Measurements from ENCODE around the gene MGA. TPM values are rescaled to one million over a fixed set of nuclear protein-coding genes. Genes with fewer than 3 reads are reported as not detected.

MGA gene
- total RNA-seq, 1 donor from 2014 or later, result 25.3 TPM

- TF ChIP-seq CTCF (IDR thresholded peaks at IDR 0.05), result no peak
- no peaks in the 10 kb centered on the region for H3K36me3 ChIP-seq
- H3K27ac ChIP-seq, result no peak overlapping the region
- DNase-seq (ENCODE audit: low spot score in 2 of 2), result no peak
- intact Hi-C loops (cut with DNase I), result no loop called here
- no peaks in the 10 kb centered on the region for H3K4me1 ChIP-seq
- H3K4me3 ChIP-seq, result no peak overlapping the region
- H3K9me3 ChIP-seq, result no peaks in the 10 kb centered on the region
- no peaks in the 10 kb centered on the region for H3K27me3 ChIP-seq
Measured at GRCh38 chr15:41629463-41629862, 30.7 kb upstream of the MGA start.

GRCh38 chr15:41629883-41630282 is 30.3 kb upstream of the MGA start:
- no peak overlapping the region for H3K27ac ChIP-seq
- DNase-seq (ENCODE audit: low spot score in 2 of 2), result no peak
- no peaks in the 10 kb centered on the region for H3K9me3 ChIP-seq
- H3K36me3 ChIP-seq, result no peaks in the 10 kb centered on the region
- H3K27me3 ChIP-seq, result no peaks in the 10 kb centered on the region
- no peak for TF ChIP-seq CTCF (IDR thresholded peaks at IDR 0.05)
- no peak overlapping the region for H3K4me3 ChIP-seq
- intact Hi-C loops (cut with DNase I), result no loop called here
- no peaks in the 10 kb centered on the region for H3K4me1 ChIP-seq

GRCh38 chr15:41630616-41631217 is 29.5 kb upstream of the MGA start:
- DNase-seq (ENCODE audit: low spot score in 2 of 2), result no peak

GRCh38 chr15:41631880-41632470 is 28.2 kb upstream of the MGA start:
- Histone ChIP-seq H3K4me3 (no peak overlapping the region), H3K9me3 (no peaks in the 10 kb centered on the region), H3K27me3 (no peaks in the 10 kb centered on the region), H3K4me1 (no peaks in the 10 kb centered on the region), H3K27ac (no peak overlapping the region), H3K36me3 (no peaks in the 10 kb centered on the region)
- no peak for TF ChIP-seq CTCF (IDR thresholded peaks at IDR 0.05)
- DNase-seq (ENCODE audit: low spot score in 2 of 2), result no peak
- intact Hi-C loops (cut with DNase I), result no loop called here

More at GRCh38 chr15:41630616-41631217, 29.5 kb upstream of the MGA start:
- Histone ChIP-seq H3K9me3 (no peaks in the 10 kb centered on the region), H3K27ac (no peak overlapping the region), H3K27me3 (no peaks in the 10 kb centered on the region), H3K4me3 (no peak overlapping the region), H3K36me3 (no peaks in the 10 kb centered on the region), H3K4me1 (no peaks in the 10 kb centered on the region)
- intact Hi-C loops (cut with DNase I), result no loop called here
- no peak for TF ChIP-seq CTCF (IDR thresholded peaks at IDR 0.05)

- intact Hi-C loops (cut with DNase I), result no loop called here
Measured at GRCh38 chr15:41633609-41634008, 26.6 kb upstream of the MGA start.

More at GRCh38 chr15:41633609-41634008, 26.6 kb upstream of the MGA start:
- no peak for TF ChIP-seq CTCF (IDR thresholded peaks at IDR 0.05)
- no peak for DNase-seq (ENCODE audit: low spot score in 2 of 2)
- Histone ChIP-seq H3K9me3 (no peaks in the 10 kb centered on the region), H3K27ac (no peak overlapping the region), H3K4me1 (no peaks in the 10 kb centered on the region), H3K36me3 (no peaks in the 10 kb centered on the region), H3K27me3 (no peaks in the 10 kb centered on the region), H3K4me3 (no peak overlapping the region)

All from ascending aorta (tissue), 2 donors.